Left forelimb (tissue), 1 donor: Measurements from ENCODE around the gene SARM1.
A peak's percentile ranks its signal among the peaks of the same experiment; 100 is the strongest.

ENCODE experiments used
- DNase-seq: peaks from one replicate; pipeline ENCODE4 v3.0.0-alpha.2; 2018; ENCODE audit warnings: low spot score

Gene SARM1

GRCh38 chr17:28341516-28341915 lies 30.0 kb upstream of the SARM1 start:
- DNase-seq = no peak

- DNase-seq = no peak
Observed at GRCh38 chr17:28342313-28342712, 29.2 kb upstream of the SARM1 start.

GRCh38 chr17:28343491-28343932 lies 28.0 kb upstream of the SARM1 start:
- no peak for DNase-seq

- DNase-seq = no peak
Observed at GRCh38 chr17:28344011-28344410, 27.5 kb upstream of the SARM1 start.

- no peak for DNase-seq
Observed at GRCh38 chr17:28344435-28344901, 27.0 kb upstream of the SARM1 start.

GRCh38 chr17:28345419-28346198 lies 25.9 kb upstream of the SARM1 start:
- no peak for DNase-seq

GRCh38 chr17:28346199-28346580 lies 25.3 kb upstream of the SARM1 start:
- no peak for DNase-seq

- DNase-seq = no peak
Observed at GRCh38 chr17:28346746-28347246, 24.7 kb upstream of the SARM1 start.

GRCh38 chr17:28347261-28347891 lies 24.1 kb upstream of the SARM1 start:
- DNase-seq = no peak

GRCh38 chr17:28348979-28349378 lies 22.5 kb upstream of the SARM1 start:
- DNase-seq = no peak

- DNase-seq = no peak
Observed at GRCh38 chr17:28350271-28350670, 21.2 kb upstream of the SARM1 start.

- DNase-seq = peak; percentile 97
Observed at GRCh38 chr17:28357061-28357900, 14.2 kb upstream of the SARM1 start, which contains the start of gene POLDIP2. TSS of gene POLDIP2 (minus strand) at chr17:28357527. CDS start at chr17:28357448, 79 bp downstream.

- DNase-seq = no peak
Observed at GRCh38 chr17:28357901-28358197, 13.6 kb upstream of the SARM1 start.

- DNase-seq = no peak
Observed at GRCh38 chr17:28363186-28363585, 8.3 kb upstream of the SARM1 start.

- no peak for DNase-seq
Observed at GRCh38 chr17:28363776-28364650, 7.5 kb upstream of the SARM1 start.

- no peak for DNase-seq
Observed at GRCh38 chr17:28364665-28365363, 6.7 kb upstream of the SARM1 start, which contains the start of gene SEBOX. TSS of gene SEBOX (minus strand) at chr17:28365199. CDS start at chr17:28365151, 48 bp downstream.

GRCh38 chr17:28365487-28365886 lies 6.0 kb upstream of the SARM1 start:
- no peak for DNase-seq

- no peak for DNase-seq
Observed at GRCh38 chr17:28366605-28367004, 4.9 kb upstream of the SARM1 start.

- no peak for DNase-seq
Observed at GRCh38 chr17:28367641-28368305, 3.7 kb upstream of the SARM1 start.

- no peak for DNase-seq
Observed at GRCh38 chr17:28368306-28368831, 3.1 kb upstream of the SARM1 start.
